WTC11 (cell line): Measurements from ENCODE around the gene KCNA5.

Experiments used
- CTCF ChIP-seq: fragments of 200-600 bp; IDR thresholded peaks from 2 replicates; pipeline ENCODE4 v1.8.0; 2022; ENCODE audit warnings: antibody characterized with exemption
- MLX ChIP-seq: sonication (generic); formaldehyde crosslinking; IDR thresholded peaks from 2 replicates; pipeline ENCODE4 v1.8.1; 2023; ENCODE audit warnings: mild to moderate bottlenecking, missing genetic modification reagents, moderate library complexity

- TF ChIP-seq CTCF (no peak), MLX (CRISPR knock-in tag) (no peak)
Measured at GRCh38 chr12:5087831-5088554, 44.3 kb downstream of the KCNA5 start.
